ENCODE results near the gene LSAMP. TPM values are rescaled to one million over a fixed set of nuclear protein-coding genes. Genes with fewer than 3 reads are reported as not detected.

LSAMP gene
- total RNA-seq, 1 donor from 2014 or later, result 4.4 TPM

GRCh38 chr3:116032176-116032575, 413.1 kb downstream of the LSAMP start:
- no peak overlapping the region for H3K27ac Mint-ChIP-seq (ENCODE audit: unreplicated experiment)

GRCh38 chr3:116030131-116030850, 415.0 kb downstream of the LSAMP start:
- TF ChIP-seq CTCF (IDR thresholded peaks at IDR 0.05), result no peak
- H3K27ac Mint-ChIP-seq (ENCODE audit: unreplicated experiment), result no peak overlapping the region

More at GRCh38 chr3:116032176-116032575, 413.1 kb downstream of the LSAMP start:
- Mint-ChIP-seq H3K4me3 (ENCODE audit: unreplicated experiment) (no peak overlapping the region), H3K9me3 (ENCODE audit: unreplicated experiment) (no peaks in the 10 kb centered on the region), H3K27me3 (ENCODE audit: unreplicated experiment) (no peaks in the 10 kb centered on the region), H3K36me3 (ENCODE audit: unreplicated experiment) (no peaks in the 10 kb centered on the region), H3K4me1 (ENCODE audit: unreplicated experiment) (peaks cover 4% of the 10 kb centered on the region)
- TF ChIP-seq CTCF (IDR thresholded peaks at IDR 0.05), result no peak
- no peak for DNase-seq (ENCODE audit: extremely low spot score, unreplicated experiment)

GRCh38 chr3:116029266-116029665, 416.0 kb downstream of the LSAMP start:
- Mint-ChIP-seq H3K27ac (ENCODE audit: unreplicated experiment) (no peak overlapping the region), H3K36me3 (ENCODE audit: unreplicated experiment) (no peaks in the 10 kb centered on the region), H3K9me3 (ENCODE audit: unreplicated experiment) (no peaks in the 10 kb centered on the region), H3K4me3 (ENCODE audit: unreplicated experiment) (no peak overlapping the region), H3K4me1 (ENCODE audit: unreplicated experiment) (no peaks in the 10 kb centered on the region), H3K27me3 (ENCODE audit: unreplicated experiment) (no peaks in the 10 kb centered on the region)
- DNase-seq (ENCODE audit: extremely low spot score, unreplicated experiment), result no peak
- no peak for TF ChIP-seq CTCF (IDR thresholded peaks at IDR 0.05)

More at GRCh38 chr3:116030131-116030850, 415.0 kb downstream of the LSAMP start:
- no peak for DNase-seq (ENCODE audit: extremely low spot score, unreplicated experiment)
- no peak overlapping the region for H3K4me3 Mint-ChIP-seq (ENCODE audit: unreplicated experiment)
- H3K4me1 Mint-ChIP-seq (ENCODE audit: unreplicated experiment), result peaks cover 4% of the 10 kb centered on the region
- H3K36me3 Mint-ChIP-seq (ENCODE audit: unreplicated experiment), result no peaks in the 10 kb centered on the region
- H3K9me3 Mint-ChIP-seq (ENCODE audit: unreplicated experiment), result no peaks in the 10 kb centered on the region
- no peaks in the 10 kb centered on the region for H3K27me3 Mint-ChIP-seq (ENCODE audit: unreplicated experiment)

GRCh38 chr3:116028157-116028556, 417.1 kb downstream of the LSAMP start:
- TF ChIP-seq CTCF (IDR thresholded peaks at IDR 0.05), result no peak
- Mint-ChIP-seq H3K36me3 (ENCODE audit: unreplicated experiment) (no peaks in the 10 kb centered on the region), H3K27ac (ENCODE audit: unreplicated experiment) (no peak overlapping the region), H3K4me3 (ENCODE audit: unreplicated experiment) (no peak overlapping the region), H3K27me3 (ENCODE audit: unreplicated experiment) (no peaks in the 10 kb centered on the region), H3K9me3 (ENCODE audit: unreplicated experiment) (no peaks in the 10 kb centered on the region), H3K4me1 (ENCODE audit: unreplicated experiment) (no peaks in the 10 kb centered on the region)
- no peak for DNase-seq (ENCODE audit: extremely low spot score, unreplicated experiment)

GRCh38 chr3:116020989-116021388, 424.3 kb downstream of the LSAMP start:
- TF ChIP-seq CTCF (IDR thresholded peaks at IDR 0.05), result no peak
- Mint-ChIP-seq H3K27ac (ENCODE audit: unreplicated experiment) (no peak overlapping the region), H3K27me3 (ENCODE audit: unreplicated experiment) (no peaks in the 10 kb centered on the region), H3K36me3 (ENCODE audit: unreplicated experiment) (no peaks in the 10 kb centered on the region), H3K4me3 (ENCODE audit: unreplicated experiment) (no peak overlapping the region), H3K9me3 (ENCODE audit: unreplicated experiment) (no peaks in the 10 kb centered on the region), H3K4me1 (ENCODE audit: unreplicated experiment) (no peaks in the 10 kb centered on the region)
- no peak for DNase-seq (ENCODE audit: extremely low spot score, unreplicated experiment)

All from osteocyte (in vitro differentiated cells).